CD1c-positive myeloid dendritic cell (primary cell): Measurements from ENCODE around the gene GNAT3.

Experiments used
- DNase-seq: peaks from one replicate; pipeline ENCODE4 v3.0.0-alpha.2; 2016; ENCODE audit errors: extremely low spot score

Gene GNAT3

GRCh38 chr7:80417211-80417793, 94.6 kb downstream of the GNAT3 start:
- no peak for DNase-seq

DNA sequence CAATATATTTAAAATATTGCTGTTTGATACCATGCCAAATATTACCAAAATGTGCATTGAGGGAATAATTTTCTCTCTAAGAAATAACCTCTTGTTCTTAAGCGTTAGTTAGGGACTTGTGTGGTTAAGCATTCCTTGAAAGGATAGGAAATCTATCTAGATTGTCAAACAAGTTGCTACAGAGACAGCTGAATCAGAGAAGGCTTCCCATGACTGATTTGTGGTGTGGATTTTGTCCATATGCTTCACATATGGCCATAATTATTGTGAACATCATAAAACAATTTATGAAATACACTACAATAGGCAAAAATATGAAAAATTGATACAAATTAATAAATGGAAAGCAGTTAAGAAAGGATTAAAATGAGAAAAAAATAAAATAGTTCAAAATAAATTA, 96.3 kb downstream of the GNAT3 start:
- no peak for DNase-seq

DNA sequence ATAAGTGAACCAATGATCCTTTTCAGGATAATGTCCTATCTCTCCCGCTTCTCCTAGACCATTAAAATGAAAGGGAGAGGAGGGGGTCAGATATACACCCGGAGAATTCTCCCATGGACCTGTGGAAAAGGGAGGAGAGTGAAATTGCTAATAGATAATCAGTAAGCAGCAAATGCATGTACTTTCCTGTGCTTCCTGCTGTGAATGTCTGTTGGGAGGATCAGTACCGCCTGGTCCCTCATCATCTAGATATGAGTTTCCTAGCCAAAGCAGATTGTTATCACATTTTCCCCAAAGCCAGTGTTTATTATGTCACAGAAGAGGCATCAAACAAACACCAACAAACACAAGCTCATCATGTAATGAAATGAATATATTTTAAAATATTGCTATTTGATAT, 96.8 kb downstream of the GNAT3 start:
- DNase-seq, result no peak

GRCh38 chr7:80414331-80414730, 97.5 kb downstream of the GNAT3 start:
- DNase-seq, result no peak

GRCh38 chr7:80413383-80413945, 98.4 kb downstream of the GNAT3 start:
- no peak for DNase-seq

DNA sequence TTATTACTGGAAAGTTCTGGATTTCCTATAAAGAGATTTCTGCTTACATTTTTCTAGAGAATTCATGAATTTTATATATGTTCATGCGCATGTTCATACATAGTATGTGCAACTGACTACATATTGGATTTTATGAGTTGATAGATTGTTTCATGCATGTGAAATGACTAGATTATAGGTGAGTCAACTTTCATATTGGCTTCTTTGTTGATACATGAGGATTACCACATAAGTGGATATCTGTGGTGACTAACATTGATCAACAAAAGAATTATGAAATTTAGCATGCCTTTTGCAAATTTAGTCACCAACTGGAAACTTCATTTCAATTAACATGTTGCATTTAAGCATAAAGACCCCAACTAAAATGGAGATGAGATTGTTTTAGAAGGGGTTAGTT, 99.0 kb downstream of the GNAT3 start:
- no peak for DNase-seq

DNA sequence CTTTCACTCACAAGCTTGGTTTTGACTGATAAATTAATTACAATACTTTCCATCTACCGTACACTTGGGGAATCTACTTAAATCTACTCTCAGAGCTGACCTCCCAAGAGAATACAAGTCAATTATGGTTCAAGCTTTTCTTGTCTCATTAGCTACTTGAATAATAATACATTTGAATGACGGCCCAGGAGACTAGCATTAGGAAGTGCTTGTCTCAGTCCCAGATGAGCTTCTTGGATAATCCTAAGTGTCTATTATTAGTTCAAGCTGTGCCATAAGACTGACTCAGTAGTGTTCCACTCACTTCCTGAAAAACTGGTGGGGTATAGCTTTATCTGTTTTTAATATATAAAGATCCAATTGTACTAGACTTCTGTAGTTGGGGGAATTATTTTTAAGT, 100.2 kb downstream of the GNAT3 start:
- no peak for DNase-seq

GRCh38 chr7:80410081-80410480, 101.8 kb downstream of the GNAT3 start:
- DNase-seq, result no peak
